Naive B cell (primary cell): ENCODE measurements around the gene C11orf91. TPM values are rescaled to one million over a fixed set of nuclear protein-coding genes. Genes with fewer than 3 reads are reported as not detected.
"Not testable (repeated sequence)": the region's sequence is repeated elsewhere in the genome, so short reads cannot be mapped to it uniquely, and the experiment has no call there.

Experiments
- ATAC-seq, 2 donors: fragments of 150-1000 bp; cut with Tn5 transposase; 2 replicates each; pipeline ENCODE4 v1.10.0; 2021; ENCODE audit warnings: low read depth in 2 of 2, mild to moderate bottlenecking in 2 of 2, moderate library complexity in 2 of 2
- DNase-seq: peaks from one replicate; pipeline ENCODE4 v3.0.0; 2022
- H3K27ac Mint-ChIP-seq, 6 donors: one replicate each; pipeline ENCODE4 v1.8.0; 2020 to 2022; ENCODE audit warnings: mild to moderate bottlenecking in 6 of 6, mixed read lengths in 6 of 6, moderate library complexity in 5 of 6, inconsistent platforms in 2 of 6
- H3K27me3 Mint-ChIP-seq, 3 donors: one replicate each; pipeline ENCODE4 v1.8.0; 2021 to 2022; ENCODE audit warnings: mixed read lengths in 3 of 3, mild to moderate bottlenecking in 1 of 3
- H3K36me3 Mint-ChIP-seq, 2 donors: one replicate each; pipeline ENCODE4 v1.8.0; 2020 to 2022; ENCODE audit warnings: mixed read lengths in 2 of 2, inconsistent platforms in 1 of 2, mild to moderate bottlenecking in 1 of 2
- H3K4me1 Mint-ChIP-seq, 3 donors: one replicate each; pipeline ENCODE4 v1.8.0; 2020 to 2022; ENCODE audit warnings: mixed read lengths in 3 of 3, inconsistent platforms in 1 of 3, mild to moderate bottlenecking in 1 of 3, moderate library complexity in 1 of 3
- H3K4me3 Mint-ChIP-seq, 8 donors: one replicate each; pipeline ENCODE4 v1.8.0; 2020 to 2022; ENCODE audit warnings: mild to moderate bottlenecking in 8 of 8, mixed read lengths in 8 of 8, moderate library complexity in 8 of 8, inconsistent platforms in 2 of 8
- H3K9me3 Mint-ChIP-seq, 7 donors: one replicate each; pipeline ENCODE4 v1.8.0; 2020 to 2022; ENCODE audit warnings: mixed read lengths in 7 of 7, mild to moderate bottlenecking in 5 of 7, inconsistent platforms in 2 of 7, moderate library complexity in 1 of 7
- polyA plus RNA-seq, 6 donors: library from polyadenylated mRNA; unstranded; fragments of 300-500 nt; fragmentation: Illumina TruSeq; gene quantifications; one replicate each; pipeline ENCODE4 v1.2.3, GENCODE V29; 2021; ENCODE audit warnings: low read depth in 6 of 6

Gene C11orf91
- polyA plus RNA-seq, 6 donors from 2014 or later: not detected

- H3K9me3 Mint-ChIP-seq: peaks cover 0 to 12% (median 4%) of the 10 kb centered on the region in 7 donors
- H3K4me3 Mint-ChIP-seq: no peak overlapping the region
- H3K27me3 Mint-ChIP-seq: peaks cover 38 to 58% (median 41%) of the 10 kb centered on the region in 3 donors
- H3K4me1 Mint-ChIP-seq: no peaks in the 10 kb centered on the region
- H3K36me3 Mint-ChIP-seq: peaks cover 0 to 4% of the 10 kb centered on the region in 2 donors
- ATAC-seq (no peak), DNase-seq (no peak)
- H3K27ac Mint-ChIP-seq: peak overlapping the region in 1 of 6 donors; percentile 49
Observed at GRCh38 chr11:33687733-33688479, 12.7 kb downstream of the C11orf91 start.

GRCh38 chr11:33685082-33685481 is 15.5 kb downstream of the C11orf91 start:
- peaks cover 0 to 4% of the 10 kb centered on the region in 2 donors for H3K36me3 Mint-ChIP-seq
- H3K4me1 Mint-ChIP-seq: no peaks in the 10 kb centered on the region
- H3K27ac Mint-ChIP-seq: no peak overlapping the region
- H3K27me3 Mint-ChIP-seq: peaks cover 51 to 65% (median 64%) of the 10 kb centered on the region in 3 donors
- ATAC-seq (no peak), DNase-seq (no peak)
- peaks cover 0 to 12% (median 6%) of the 10 kb centered on the region in 7 donors for H3K9me3 Mint-ChIP-seq
- no peak overlapping the region for H3K4me3 Mint-ChIP-seq

GRCh38 chr11:33684003-33684706 is 16.5 kb downstream of the C11orf91 start:
- H3K36me3 Mint-ChIP-seq: peaks cover 0 to 4% of the 10 kb centered on the region in 2 donors
- no peak overlapping the region for H3K4me3 Mint-ChIP-seq
- ATAC-seq (no peak), DNase-seq (no peak)
- H3K27ac Mint-ChIP-seq: no peak overlapping the region
- no peaks in the 10 kb centered on the region for H3K4me1 Mint-ChIP-seq
- peaks cover 0 to 12% (median 6%) of the 10 kb centered on the region in 7 donors for H3K9me3 Mint-ChIP-seq
- H3K27me3 Mint-ChIP-seq: peaks cover 52 to 69% (median 66%) of the 10 kb centered on the region in 3 donors

- DNase-seq (no peak), ATAC-seq (no peak)
- H3K27me3 Mint-ChIP-seq: peaks cover 59 to 77% (median 70%) of the 10 kb centered on the region in 3 donors
- H3K27ac Mint-ChIP-seq: no peak overlapping the region
- peaks cover 0 to 3% of the 10 kb centered on the region in 2 donors for H3K36me3 Mint-ChIP-seq
- no peaks in the 10 kb centered on the region for H3K4me1 Mint-ChIP-seq
- peaks cover 0 to 18% (median 12%) of the 10 kb centered on the region in 7 donors for H3K9me3 Mint-ChIP-seq
- H3K4me3 Mint-ChIP-seq: no peak overlapping the region
Observed at GRCh38 chr11:33682446-33682845, 18.2 kb downstream of the C11orf91 start.

GRCh38 chr11:33682019-33682418 is 18.6 kb downstream of the C11orf91 start:
- DNase-seq (no peak), ATAC-seq (no peak)
- Mint-ChIP-seq H3K4me1 (no peaks in the 10 kb centered on the region), H3K27me3 (peaks cover 59 to 81% (median 70%) of the 10 kb centered on the region in 3 donors), H3K4me3 (no peak overlapping the region), H3K9me3 (peaks cover 0 to 17% (median 13%) of the 10 kb centered on the region in 7 donors), H3K27ac (no peak overlapping the region), H3K36me3 (no peaks in the 10 kb centered on the region)

GRCh38 chr11:33678616-33679015 is 22.0 kb downstream of the C11orf91 start:
- not testable (repeated sequence) for DNase-seq, H3K36me3 Mint-ChIP-seq, H3K4me3 Mint-ChIP-seq, H3K4me1 Mint-ChIP-seq, H3K27ac Mint-ChIP-seq, ATAC-seq
- Mint-ChIP-seq H3K9me3 (peaks cover 0 to 17% (median 14%) of the 10 kb centered on the region in 7 donors), H3K27me3 (peaks cover 45 to 66% (median 52%) of the 10 kb centered on the region in 3 donors)

- Mint-ChIP-seq H3K36me3 (no peaks in the 10 kb centered on the region), H3K27me3 (peaks cover 20 to 40% (median 26%) of the 10 kb centered on the region in 3 donors), H3K4me3 (peak overlapping the region in 1 of 8 donors; percentile 18), H3K4me1 (no peaks in the 10 kb centered on the region), H3K9me3 (peaks cover 0 to 14% (median 12%) of the 10 kb centered on the region in 7 donors), H3K27ac (no peak overlapping the region)
- ATAC-seq (no peak), DNase-seq (no peak)
Observed at GRCh38 chr11:33674035-33674814, 26.4 kb downstream of the C11orf91 start.

- ATAC-seq: no peak
- Mint-ChIP-seq H3K36me3 (no peaks in the 10 kb centered on the region), H3K9me3 (peaks cover 0 to 5% (median 3%) of the 10 kb centered on the region in 7 donors), H3K27me3 (peaks cover 14 to 40% (median 26%) of the 10 kb centered on the region in 3 donors), H3K27ac (no peak overlapping the region), H3K4me3 (no peak overlapping the region), H3K4me1 (no peaks in the 10 kb centered on the region)
- DNase-seq: no peak
Observed at GRCh38 chr11:33672273-33672672, 28.4 kb downstream of the C11orf91 start.

- ATAC-seq: no peak
- no peak for DNase-seq
- H3K27ac Mint-ChIP-seq: no peak overlapping the region
- H3K27me3 Mint-ChIP-seq: peaks cover 14 to 41% (median 35%) of the 10 kb centered on the region in 3 donors
- H3K4me1 Mint-ChIP-seq: no peaks in the 10 kb centered on the region
- H3K36me3 Mint-ChIP-seq: no peaks in the 10 kb centered on the region
- H3K4me3 Mint-ChIP-seq: no peak overlapping the region
- H3K9me3 Mint-ChIP-seq: no peaks in the 10 kb centered on the region
Observed at GRCh38 chr11:33670250-33671011, 30.2 kb downstream of the C11orf91 start.

- H3K9me3 Mint-ChIP-seq: no peaks in the 10 kb centered on the region
- no peak overlapping the region for H3K27ac Mint-ChIP-seq
Observed at GRCh38 chr11:33669598-33670249, 30.9 kb downstream of the C11orf91 start.

GRCh38 chr11:33668951-33669596 is 31.6 kb downstream of the C11orf91 start:
- DNase-seq: no peak
- H3K36me3 Mint-ChIP-seq: no peaks in the 10 kb centered on the region
- peaks cover 22 to 51% (median 35%) of the 10 kb centered on the region in 3 donors for H3K27me3 Mint-ChIP-seq
- H3K9me3 Mint-ChIP-seq: no peaks in the 10 kb centered on the region
- H3K4me1 Mint-ChIP-seq: no peaks in the 10 kb centered on the region
- ATAC-seq: no peak
- H3K27ac Mint-ChIP-seq: no peak overlapping the region
- no peak overlapping the region for H3K4me3 Mint-ChIP-seq

More at GRCh38 chr11:33669598-33670249, 30.9 kb downstream of the C11orf91 start:
- no peaks in the 10 kb centered on the region for H3K36me3 Mint-ChIP-seq
- peaks cover 15 to 46% (median 35%) of the 10 kb centered on the region in 3 donors for H3K27me3 Mint-ChIP-seq
- no peaks in the 10 kb centered on the region for H3K4me1 Mint-ChIP-seq
- DNase-seq (no peak), ATAC-seq (no peak)
- no peak overlapping the region for H3K4me3 Mint-ChIP-seq

- Mint-ChIP-seq H3K27ac (no peak overlapping the region), H3K4me1 (no peaks in the 10 kb centered on the region), H3K9me3 (no peaks in the 10 kb centered on the region), H3K27me3 (peaks cover 22 to 53% (median 35%) of the 10 kb centered on the region in 3 donors), H3K4me3 (no peak overlapping the region), H3K36me3 (no peaks in the 10 kb centered on the region)
- no peak for DNase-seq
- no peak for ATAC-seq
Observed at GRCh38 chr11:33668468-33668825, 32.2 kb downstream of the C11orf91 start.
